GM19468 (cell line): ENCODE results near the gene ANKRD40CL.
"Not testable (repeated sequence)": the region's sequence is repeated elsewhere in the genome, so short reads cannot be mapped to it uniquely, and the experiment has no call there.

Experiments used
- ATAC-seq: cut with Tn5 transposase; IDR thresholded peaks from one replicate; pipeline ENCODE4 v1.9.1; 2021; ENCODE audit warnings: mild to moderate bottlenecking, moderate library complexity, moderate number of reproducible peaks; ENCODE audit not compliant: unreplicated experiment; ENCODE audit errors: extremely low read depth

The ANKRD40CL gene, protein sequence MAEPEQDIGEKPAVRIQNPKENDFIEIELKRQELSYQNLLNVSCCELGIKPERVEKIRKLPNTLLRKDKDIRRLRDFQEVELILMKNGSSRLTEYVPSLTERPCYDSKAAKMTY

DNA sequence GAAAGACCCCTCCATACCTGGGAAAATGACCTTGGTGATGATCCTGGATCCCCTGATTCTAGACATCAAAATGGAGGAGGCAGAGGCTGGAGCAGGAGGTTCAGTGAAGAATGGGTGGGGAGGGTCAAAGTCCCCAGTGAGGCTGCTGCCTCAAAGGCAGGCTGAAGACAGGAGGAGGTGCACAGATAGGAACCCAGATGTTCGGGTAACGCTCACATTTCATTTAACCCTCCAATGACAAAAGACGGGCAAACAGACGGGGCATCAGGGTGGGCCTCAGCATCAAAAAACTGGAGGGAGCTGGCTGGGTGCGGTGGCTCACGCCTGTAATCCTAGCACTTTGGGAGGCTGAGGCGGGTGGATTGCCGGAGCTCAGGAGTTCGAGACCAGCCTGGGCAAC is at the start of gene ANKRD40CL:
ANKRD40CL (minus strand) TSS at position 73 of the 400 bp plus-strand sequence. CDS start 605 bp downstream, outside the sequence.
- ATAC-seq = no peak

DNA sequence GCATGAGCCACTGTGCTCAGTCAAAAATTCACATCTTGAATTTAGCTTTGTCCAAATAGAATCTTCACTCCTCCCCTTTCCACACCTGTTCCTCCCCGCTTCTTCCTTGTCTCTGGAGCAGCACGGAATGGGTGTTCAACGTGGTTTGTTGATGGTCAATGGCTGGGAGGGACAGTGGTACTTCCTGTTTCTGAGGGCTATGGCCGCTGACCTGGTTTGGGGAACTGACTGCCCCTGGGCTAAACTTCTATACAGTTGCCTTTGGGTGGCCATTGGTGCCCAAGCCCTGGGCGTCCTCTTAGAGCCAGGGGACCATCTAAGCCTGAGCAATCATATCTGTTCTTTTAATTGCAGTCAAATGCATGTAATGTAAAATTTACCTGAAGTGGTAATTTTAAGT is 49.0 kb upstream of the ANKRD40CL start:
- ATAC-seq = no peak

- no peak for ATAC-seq
Observed at GRCh38 chr17:50815400-50815799, 48.1 kb upstream of the ANKRD40CL start.

DNA sequence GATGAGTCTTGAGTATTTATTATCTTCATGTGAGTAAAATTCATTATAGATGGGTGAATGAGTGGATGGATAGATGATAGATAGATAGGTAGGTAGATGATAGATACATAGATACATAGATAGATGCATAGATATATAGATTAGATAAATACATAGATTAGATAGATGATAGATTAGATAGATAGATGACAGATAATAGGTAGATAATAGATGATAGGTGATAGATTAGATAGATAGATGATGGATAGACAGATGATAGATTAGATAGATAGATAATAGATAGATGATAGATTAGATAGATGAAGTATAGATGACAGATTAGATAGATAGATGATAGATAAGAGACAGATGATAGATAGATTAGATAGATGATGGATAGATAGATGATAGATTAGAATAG is 46.3 kb upstream of the ANKRD40CL start:
- no peak for ATAC-seq

- no peak for ATAC-seq
Observed at GRCh38 chr17:50808888-50809287, 41.6 kb upstream of the ANKRD40CL start.

DNA sequence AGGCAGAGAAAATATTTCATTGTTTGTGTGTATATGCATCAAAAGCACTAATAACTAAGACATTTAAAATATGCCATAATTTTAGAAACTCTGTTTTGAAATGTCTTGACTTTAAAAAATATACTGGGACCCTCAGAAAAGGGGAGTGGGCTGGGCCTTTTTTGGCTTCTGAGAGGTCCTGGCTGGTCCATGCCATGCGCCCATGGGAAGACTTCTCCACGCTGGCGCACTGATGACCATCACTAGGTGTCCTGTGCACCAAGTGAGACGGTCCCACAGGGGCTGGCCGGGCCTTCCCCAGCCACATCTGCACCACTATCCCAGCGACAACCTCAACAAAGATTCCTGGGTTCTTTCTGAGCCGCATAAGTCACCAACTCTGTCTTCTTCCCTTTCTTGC is 41.1 kb upstream of the ANKRD40CL start:
- no peak for ATAC-seq

- ATAC-seq = no peak
Observed at GRCh38 chr17:50807675-50808074, 40.4 kb upstream of the ANKRD40CL start.

- ATAC-seq = no peak
Observed at GRCh38 chr17:50807009-50807408, 39.7 kb upstream of the ANKRD40CL start.

GRCh38 chr17:50806141-50806643 is 38.9 kb upstream of the ANKRD40CL start:
- no peak for ATAC-seq

GRCh38 chr17:50805486-50805885 is 38.2 kb upstream of the ANKRD40CL start:
- ATAC-seq = no peak

DNA sequence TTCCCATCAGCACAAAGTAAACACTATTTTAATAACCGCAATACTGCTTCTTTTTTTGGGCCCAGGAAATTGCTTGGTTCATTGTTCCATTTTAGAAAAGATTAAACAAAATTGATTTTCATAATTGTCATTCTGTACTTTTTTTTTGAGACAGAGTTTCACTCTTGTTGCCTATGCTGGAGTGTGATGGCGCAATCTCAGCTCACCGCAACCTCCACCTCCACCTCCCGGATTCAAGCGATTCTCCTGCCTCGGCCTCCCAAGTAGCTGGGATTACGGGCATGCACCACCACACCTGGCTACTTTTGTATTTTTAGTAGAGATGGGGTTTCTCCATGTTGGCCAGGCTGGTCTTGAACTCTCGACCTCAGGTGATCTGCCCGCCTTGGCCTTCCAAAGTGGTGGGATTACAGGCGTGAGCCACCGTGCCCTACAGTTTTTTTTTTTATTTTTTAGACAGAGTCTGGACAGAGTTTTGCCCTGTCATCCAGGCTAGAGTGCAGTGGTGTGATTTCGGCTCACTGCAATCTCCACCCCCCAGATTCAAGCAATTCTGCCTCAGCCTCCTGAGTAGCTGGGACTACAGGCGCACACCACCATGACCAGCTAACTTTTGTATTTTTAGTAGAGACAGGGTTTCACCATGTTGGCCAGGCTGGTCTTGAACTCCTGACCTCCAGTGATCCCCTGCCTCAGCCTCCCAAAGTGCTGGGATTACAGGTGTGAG is 37.6 kb upstream of the ANKRD40CL start:
- ATAC-seq = not testable (repeated sequence)

- ATAC-seq = no peak
Observed at GRCh38 chr17:50803676-50804075, 36.4 kb upstream of the ANKRD40CL start.

GRCh38 chr17:50802609-50803571 is 35.6 kb upstream of the ANKRD40CL start:
- ATAC-seq = no peak

DNA sequence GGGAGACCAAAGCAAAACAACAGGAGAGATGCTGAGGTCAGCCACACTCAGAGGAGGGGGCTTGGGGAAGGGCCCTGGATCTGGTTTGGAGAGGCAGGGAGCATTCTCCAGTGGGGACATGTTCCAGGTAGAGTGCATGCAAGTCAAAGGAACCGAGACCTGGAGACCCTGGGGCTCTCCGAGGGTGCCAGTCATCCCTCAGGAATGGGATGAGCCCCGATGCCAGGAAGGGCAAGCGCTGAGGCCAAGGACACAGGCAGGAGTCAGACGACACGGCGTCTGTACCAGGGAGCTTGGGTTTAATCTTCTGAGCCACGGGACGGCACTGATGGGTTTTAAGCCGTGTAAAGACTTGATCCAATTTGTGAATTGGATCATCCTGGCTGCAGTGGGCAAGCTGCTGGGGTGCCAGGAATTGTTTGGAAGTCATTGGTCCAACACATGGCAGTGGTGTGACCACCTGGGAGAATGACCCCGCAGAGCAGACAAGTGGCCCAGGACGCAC is 32.9 kb upstream of the ANKRD40CL start:
- ATAC-seq = no peak

DNA sequence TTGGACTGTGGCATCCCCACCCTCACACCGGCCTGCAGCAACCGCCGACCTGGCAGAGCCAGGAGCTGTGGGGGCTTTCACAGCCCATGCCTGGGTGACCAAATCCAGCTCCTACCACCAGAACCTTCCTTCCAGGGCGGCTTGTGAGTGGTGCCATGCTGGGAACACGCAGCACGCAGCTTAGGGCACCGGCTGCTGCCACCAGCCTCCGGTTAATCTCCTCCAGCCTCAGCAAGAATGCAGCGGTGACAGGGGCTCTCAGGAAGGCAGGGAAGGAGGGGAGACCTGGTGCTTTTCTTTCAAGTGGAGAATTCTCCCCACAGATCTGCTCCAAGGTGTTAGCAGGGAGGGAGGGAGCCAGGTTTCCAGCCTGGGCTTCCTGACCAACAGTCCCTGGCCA is 32.3 kb upstream of the ANKRD40CL start:
- ATAC-seq = no peak

DNA sequence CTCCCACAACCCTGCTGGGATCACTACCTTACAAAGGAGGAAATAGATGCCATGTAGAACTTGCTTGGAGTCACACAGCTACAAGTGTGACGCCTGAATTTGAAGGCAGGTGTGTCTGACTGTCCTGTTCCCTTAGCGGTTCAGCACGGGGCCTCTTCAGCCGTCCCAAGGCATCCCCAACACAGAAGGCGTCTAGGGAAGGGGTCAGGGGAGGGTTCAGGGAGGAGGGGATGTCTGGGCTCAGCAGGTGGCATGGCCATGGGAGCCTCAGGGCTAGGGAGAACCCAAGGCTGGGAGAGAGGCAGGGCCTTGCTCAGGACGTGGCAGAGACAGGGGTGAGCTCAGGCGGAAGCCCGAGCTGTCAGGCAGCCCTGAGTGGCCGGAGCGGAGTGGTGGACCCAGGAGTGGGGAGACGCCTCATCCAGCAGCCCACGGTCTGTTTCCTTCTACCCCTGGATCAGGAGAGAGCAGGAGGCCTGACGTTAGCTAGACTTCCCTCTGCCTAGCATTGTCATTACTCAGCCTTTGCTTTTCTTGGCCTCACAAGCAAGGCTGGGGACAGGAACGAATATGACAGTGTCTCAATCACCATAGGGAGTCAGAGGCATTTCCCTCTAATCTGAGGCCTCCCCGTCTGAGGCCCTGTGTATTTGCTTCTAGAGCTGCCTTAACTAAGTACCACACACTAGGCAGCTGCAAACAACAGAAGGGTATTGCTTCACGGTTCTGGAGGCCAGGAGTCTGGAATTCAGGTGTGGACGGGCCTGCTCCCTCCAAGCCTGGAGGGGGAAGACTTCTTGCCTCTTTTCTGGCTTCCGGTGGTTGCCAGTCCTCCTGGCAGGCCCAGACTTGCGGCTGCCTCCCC is 31.3 kb upstream of the ANKRD40CL start:
- no peak for ATAC-seq

GRCh38 chr17:50797135-50797810 is 30.0 kb upstream of the ANKRD40CL start:
- ATAC-seq = no peak

DNA sequence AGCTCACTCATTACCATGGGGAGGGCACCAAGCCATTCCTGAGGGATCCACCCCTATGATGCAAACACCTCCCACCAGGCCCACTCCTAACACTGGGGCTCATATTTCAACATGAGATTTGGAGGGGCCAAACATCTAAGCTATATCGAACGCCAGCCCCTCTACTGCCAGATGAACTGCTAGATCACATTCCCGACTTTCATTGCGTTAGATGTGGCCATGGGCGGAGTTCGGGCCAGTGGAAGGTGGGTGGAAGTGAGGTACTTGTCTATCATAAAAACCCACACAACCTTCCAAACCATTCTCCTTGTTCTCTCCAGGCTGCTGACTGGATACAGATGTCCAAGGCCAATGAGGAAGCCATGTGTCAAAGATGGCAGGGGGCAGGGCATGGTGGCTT is 27.0 kb upstream of the ANKRD40CL start:
- no peak for ATAC-seq

DNA sequence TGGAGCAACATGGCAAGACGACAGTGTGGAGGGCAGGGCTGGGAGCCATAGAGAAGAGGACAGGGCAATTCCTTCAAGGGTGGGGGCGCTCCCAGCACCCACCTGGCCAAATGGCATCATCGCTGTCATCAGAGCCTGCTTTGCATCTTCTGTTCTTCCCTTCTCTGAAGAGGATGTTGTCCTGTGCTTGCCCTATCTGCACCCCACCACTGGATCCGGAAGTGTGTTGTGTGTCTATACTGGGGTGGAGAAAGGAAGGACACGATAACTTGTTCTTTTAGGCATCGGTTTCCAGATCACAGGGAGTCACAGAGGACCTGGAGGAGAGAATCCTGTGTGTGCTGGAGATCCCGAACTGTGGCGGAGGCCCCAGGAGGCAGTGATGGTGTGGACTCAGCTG is 25.7 kb upstream of the ANKRD40CL start:
- no peak for ATAC-seq
